Activated T-cell treated with anti-CD3 and anti-CD28 coated beads, Interleukin-2, amount 50 U/mL, for 24 hours (primary cell): ENCODE data around the gene AKAP1.

Experiments used
- DNase-seq: peaks from one replicate; pipeline ENCODE4 v3.0.0-alpha.2; 2020
- H3K27ac Mint-ChIP-seq: 2 replicates; pipeline ENCODE4 v1.8.0; 2020; ENCODE audit warnings: mild to moderate bottlenecking, mixed read lengths
- H3K27me3 Mint-ChIP-seq: 2 replicates; pipeline ENCODE4 v1.8.0; 2020; ENCODE audit warnings: mixed read lengths
- H3K36me3 Mint-ChIP-seq: 2 replicates; pipeline ENCODE4 v1.8.0; 2020; ENCODE audit warnings: low read depth, mixed read lengths
- H3K4me1 Mint-ChIP-seq: 2 replicates; pipeline ENCODE4 v1.8.0; 2020; ENCODE audit warnings: low read depth, mixed read lengths
- H3K4me3 Mint-ChIP-seq: 2 replicates; pipeline ENCODE4 v1.8.0; 2020; ENCODE audit warnings: mild to moderate bottlenecking, moderate library complexity, mixed read lengths
- H3K9me3 Mint-ChIP-seq: 2 replicates; pipeline ENCODE4 v1.8.0; 2020; ENCODE audit warnings: mixed read lengths

The AKAP1 gene

DNA sequence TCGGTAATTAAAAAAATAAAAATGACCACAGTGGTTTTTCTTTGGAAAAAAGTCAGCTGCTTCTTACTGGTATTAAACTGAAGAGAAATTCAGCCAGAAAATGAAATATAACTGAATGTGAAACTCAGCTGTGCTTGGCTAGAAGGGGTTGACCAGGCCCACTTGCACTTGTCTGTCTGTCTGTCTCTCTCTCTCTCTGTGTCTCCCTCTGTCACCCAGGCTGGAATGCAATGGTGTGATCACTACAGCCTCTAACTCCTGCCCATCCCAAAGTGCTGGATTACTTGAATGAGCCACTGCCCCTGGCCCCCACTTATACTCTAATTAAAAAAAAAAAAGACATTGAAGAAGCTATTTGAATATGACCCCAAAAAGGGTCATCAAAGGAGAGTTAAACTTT is 17.3 kb upstream of the AKAP1 start:
- Mint-ChIP-seq H3K27me3 (peaks cover 10% of the 10 kb centered on the region), H3K4me1 (no peaks in the 10 kb centered on the region), H3K36me3 (no peaks in the 10 kb centered on the region), H3K4me3 (no peak overlapping the region), H3K9me3 (no peaks in the 10 kb centered on the region), H3K27ac (no peak overlapping the region)
- DNase-seq = no peak

GRCh38 chr17:57068222-57068658 is 16.8 kb upstream of the AKAP1 start:
- DNase-seq = no peak
- Mint-ChIP-seq H3K27me3 (peaks cover 10% of the 10 kb centered on the region), H3K36me3 (no peaks in the 10 kb centered on the region), H3K4me1 (no peaks in the 10 kb centered on the region), H3K27ac (no peak overlapping the region), H3K9me3 (no peaks in the 10 kb centered on the region), H3K4me3 (no peak overlapping the region)

- Mint-ChIP-seq H3K27ac (no peak overlapping the region), H3K36me3 (no peaks in the 10 kb centered on the region), H3K4me1 (no peaks in the 10 kb centered on the region), H3K9me3 (no peaks in the 10 kb centered on the region), H3K27me3 (peaks cover 10% of the 10 kb centered on the region), H3K4me3 (no peak overlapping the region)
- DNase-seq = no peak
Measured at GRCh38 chr17:57068707-57069106, 16.3 kb upstream of the AKAP1 start.

- no peaks in the 10 kb centered on the region for H3K9me3 Mint-ChIP-seq
- no peak overlapping the region for H3K4me3 Mint-ChIP-seq
- no peaks in the 10 kb centered on the region for H3K4me1 Mint-ChIP-seq
- H3K36me3 Mint-ChIP-seq = no peaks in the 10 kb centered on the region
- DNase-seq = no peak
- peaks cover 4% of the 10 kb centered on the region for H3K27me3 Mint-ChIP-seq
- H3K27ac Mint-ChIP-seq = no peak overlapping the region
Measured at GRCh38 chr17:57071991-57072944, 12.8 kb upstream of the AKAP1 start.

DNA sequence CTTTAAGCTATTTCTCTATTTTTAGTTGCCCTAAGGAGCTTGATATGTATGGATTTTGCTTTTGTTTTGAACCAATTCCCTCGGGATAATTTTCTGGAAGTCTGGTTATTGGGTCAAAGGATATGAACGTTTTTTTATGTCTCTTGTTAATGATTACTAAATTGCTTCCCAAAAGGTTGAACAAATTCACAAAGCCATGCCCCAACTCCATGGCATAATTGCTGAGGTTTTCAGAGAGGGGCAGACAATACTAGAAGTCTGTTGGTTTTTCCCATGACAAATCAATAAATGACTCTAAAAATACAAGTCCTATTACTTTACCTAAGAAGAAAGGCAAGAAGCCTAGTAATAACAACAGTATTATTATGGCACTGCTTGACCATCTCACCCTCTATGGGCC is 11.4 kb upstream of the AKAP1 start:
- no peak overlapping the region for H3K27ac Mint-ChIP-seq
- H3K36me3 Mint-ChIP-seq = no peaks in the 10 kb centered on the region
- H3K27me3 Mint-ChIP-seq = peaks cover 4% of the 10 kb centered on the region
- no peaks in the 10 kb centered on the region for H3K9me3 Mint-ChIP-seq
- DNase-seq = no peak
- H3K4me1 Mint-ChIP-seq = no peaks in the 10 kb centered on the region
- no peak overlapping the region for H3K4me3 Mint-ChIP-seq

DNA sequence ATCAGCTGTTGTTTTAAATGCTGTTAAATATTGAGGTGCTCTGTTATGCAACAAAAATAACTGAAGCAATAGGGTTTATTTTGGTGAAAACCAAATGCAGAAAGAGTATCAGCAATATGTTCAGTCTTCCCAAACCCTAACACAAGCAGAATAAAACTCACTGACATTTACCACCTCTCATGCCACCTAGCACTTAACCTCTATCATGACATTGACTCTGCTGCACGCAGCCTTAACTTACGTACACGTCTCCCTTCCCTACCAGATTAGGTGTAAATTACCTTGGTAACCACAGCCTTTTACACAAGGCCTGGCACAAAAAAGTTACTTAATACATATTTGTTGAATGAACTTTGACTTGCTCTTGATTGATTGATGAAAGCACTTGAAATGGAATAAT is 9.9 kb upstream of the AKAP1 start:
- Mint-ChIP-seq H3K36me3 (no peaks in the 10 kb centered on the region), H3K27me3 (peaks cover 4% of the 10 kb centered on the region), H3K4me1 (no peaks in the 10 kb centered on the region), H3K9me3 (no peaks in the 10 kb centered on the region), H3K4me3 (no peak overlapping the region), H3K27ac (no peak overlapping the region)
- DNase-seq = no peak

DNA sequence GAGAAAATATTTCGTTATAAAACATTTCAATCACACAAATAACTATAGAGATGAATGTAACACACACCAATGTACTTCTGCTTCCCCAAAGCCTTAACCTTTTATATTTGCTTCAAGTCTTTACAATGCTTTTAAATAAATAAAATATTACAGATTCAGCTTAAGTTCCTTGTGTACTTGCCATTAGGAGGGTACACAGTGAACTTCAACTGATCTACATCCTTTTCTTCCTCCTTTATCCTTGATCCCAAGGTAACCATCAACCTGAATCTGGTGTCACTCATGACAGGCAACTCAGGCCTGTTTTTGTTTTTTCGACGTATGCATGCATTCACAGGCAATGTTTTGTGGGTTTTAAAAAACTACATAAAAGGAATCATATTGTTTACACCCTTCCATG is 9.3 kb upstream of the AKAP1 start:
- no peak for DNase-seq
- H3K27ac Mint-ChIP-seq = no peak overlapping the region
- H3K27me3 Mint-ChIP-seq = peaks cover 4% of the 10 kb centered on the region
- no peak overlapping the region for H3K4me3 Mint-ChIP-seq
- no peaks in the 10 kb centered on the region for H3K36me3 Mint-ChIP-seq
- no peaks in the 10 kb centered on the region for H3K9me3 Mint-ChIP-seq
- H3K4me1 Mint-ChIP-seq = peaks cover 6% of the 10 kb centered on the region

- Mint-ChIP-seq H3K9me3 (no peaks in the 10 kb centered on the region), H3K27me3 (peaks cover 4% of the 10 kb centered on the region), H3K4me1 (peaks cover 10% of the 10 kb centered on the region), H3K4me3 (no peak overlapping the region), H3K27ac (no peak overlapping the region), H3K36me3 (no peaks in the 10 kb centered on the region)
- no peak for DNase-seq
Measured at GRCh38 chr17:57077000-57077399, 8.0 kb upstream of the AKAP1 start.

DNA sequence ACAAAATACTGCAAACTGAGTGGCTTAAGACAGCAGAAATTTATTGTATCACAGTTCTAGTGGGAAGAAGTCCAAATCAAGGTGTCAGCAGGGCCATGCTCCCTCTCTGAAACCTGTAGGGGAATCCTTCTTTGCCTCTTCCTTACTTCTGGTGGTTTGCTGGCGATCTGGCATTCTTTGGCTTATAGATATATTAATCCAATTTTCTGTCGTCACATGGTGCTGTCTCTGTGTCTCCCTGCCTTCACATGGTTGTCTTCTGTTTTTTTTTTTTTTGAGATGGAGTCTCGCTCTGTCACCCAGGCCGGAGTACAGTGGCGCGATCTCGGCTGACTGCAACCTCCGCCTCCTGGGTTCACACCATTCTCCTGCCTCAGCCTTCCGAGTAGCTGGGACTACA is 6.8 kb upstream of the AKAP1 start:
- Mint-ChIP-seq H3K27me3 (peaks cover 4% of the 10 kb centered on the region), H3K36me3 (no peaks in the 10 kb centered on the region), H3K4me3 (no peak overlapping the region), H3K9me3 (no peaks in the 10 kb centered on the region), H3K4me1 (peaks cover 14% of the 10 kb centered on the region), H3K27ac (no peak overlapping the region)
- no peak for DNase-seq

GRCh38 chr17:57080718-57081117 is 4.3 kb upstream of the AKAP1 start:
- no peak for DNase-seq
- H3K27me3 Mint-ChIP-seq = no peaks in the 10 kb centered on the region
- H3K4me3 Mint-ChIP-seq = no peak overlapping the region
- H3K9me3 Mint-ChIP-seq = no peaks in the 10 kb centered on the region
- H3K36me3 Mint-ChIP-seq = peaks cover under 1% of the 10 kb centered on the region
- peaks cover 23% of the 10 kb centered on the region for H3K4me1 Mint-ChIP-seq
- H3K27ac Mint-ChIP-seq = no peak overlapping the region

DNA sequence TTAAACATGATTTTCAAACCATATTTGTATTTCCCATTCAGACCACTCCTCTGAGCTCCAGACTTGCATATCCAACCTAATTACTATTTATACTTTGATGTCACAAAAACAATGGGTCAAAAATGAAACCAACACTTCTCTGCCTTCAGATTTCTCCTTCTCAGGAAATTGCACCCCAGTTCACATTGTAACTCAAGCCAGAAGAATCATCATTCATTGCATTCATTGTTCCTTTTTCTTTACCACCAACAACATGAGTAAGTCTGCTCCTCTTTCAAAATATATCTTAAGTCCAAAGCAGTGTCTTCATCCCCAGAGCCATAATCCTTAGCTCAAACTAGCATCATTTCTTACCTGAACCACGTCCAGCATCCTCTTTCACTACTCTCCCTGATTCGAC is 2.6 kb upstream of the AKAP1 start:
- H3K4me3 Mint-ChIP-seq = no peak overlapping the region

DNA sequence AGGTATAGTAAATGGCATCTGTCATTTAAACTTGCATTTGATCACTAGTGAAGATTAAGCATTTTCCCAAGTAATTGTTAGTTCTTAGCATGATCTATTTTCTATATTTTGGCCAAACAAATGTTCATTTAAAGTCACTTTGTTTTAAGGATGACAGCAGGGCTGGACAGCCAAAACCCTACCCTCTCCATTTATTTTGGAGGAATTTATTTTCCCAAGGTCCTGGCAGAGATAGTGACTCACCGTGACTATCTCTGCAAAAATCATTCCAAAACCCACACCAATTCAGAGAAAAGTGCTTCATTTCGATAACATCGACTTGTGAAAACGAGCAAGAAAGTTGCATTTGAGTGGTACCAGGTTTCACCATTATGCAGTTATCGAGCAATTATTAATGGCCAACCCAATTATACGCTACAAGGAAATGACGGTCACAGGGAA is 665 bp upstream of the AKAP1 start:
- H3K27ac Mint-ChIP-seq = peak overlapping the region; percentile 94

More for the DNA sequence above, 2.6 kb upstream of the AKAP1 start:
- Mint-ChIP-seq H3K27ac (no peak overlapping the region), H3K9me3 (no peaks in the 10 kb centered on the region), H3K27me3 (no peaks in the 10 kb centered on the region), H3K36me3 (peaks cover 16% of the 10 kb centered on the region), H3K4me1 (peaks cover 36% of the 10 kb centered on the region)
- no peak for DNase-seq

GRCh38 chr17:57085448-57086068 is 512 bp downstream of the AKAP1 start:
- H3K9me3 Mint-ChIP-seq = no peaks in the 10 kb centered on the region
- H3K27ac Mint-ChIP-seq = peak overlapping the region; percentile 80
- H3K27me3 Mint-ChIP-seq = no peaks in the 10 kb centered on the region
- peaks cover 54% of the 10 kb centered on the region for H3K4me1 Mint-ChIP-seq
- DNase-seq = no peak
- H3K36me3 Mint-ChIP-seq = peaks cover 32% of the 10 kb centered on the region
- peak overlapping the region; percentile 87 for H3K4me3 Mint-ChIP-seq

More for the DNA sequence above, 665 bp upstream of the AKAP1 start:
- DNase-seq = no peak
- Mint-ChIP-seq H3K36me3 (peaks cover 28% of the 10 kb centered on the region), H3K27me3 (no peaks in the 10 kb centered on the region), H3K4me1 (peaks cover 51% of the 10 kb centered on the region), H3K9me3 (no peaks in the 10 kb centered on the region), H3K4me3 (peak overlapping the region; percentile 86)

GRCh38 chr17:57086069-57086930 is 1.3 kb downstream of the AKAP1 start:
- no peaks in the 10 kb centered on the region for H3K27me3 Mint-ChIP-seq
- H3K4me3 Mint-ChIP-seq = peak overlapping the region; percentile 87
- peaks cover 32% of the 10 kb centered on the region for H3K36me3 Mint-ChIP-seq
- H3K9me3 Mint-ChIP-seq = no peaks in the 10 kb centered on the region
- H3K27ac Mint-ChIP-seq = peak overlapping the region; percentile 80
- H3K4me1 Mint-ChIP-seq = peaks cover 50% of the 10 kb centered on the region
- DNase-seq = peak; percentile 52
